Neuronal stem cell (in vitro differentiated cells): ENCODE measurements around the gene CMBL.

ENCODE experiments used
- DNase-seq: peaks from one replicate; pipeline ENCODE4 v3.0.0-alpha.2; 2013; ENCODE audit warnings: low spot score
- H2AFZ ChIP-seq: one replicate; pipeline ENCODE4 v1.6.1; 2013; ENCODE audit warnings: mild to moderate bottlenecking, low read length, inconsistent platforms
- H2AK5ac ChIP-seq: 2 replicates; pipeline ENCODE4 v1.6.1; 2013; ENCODE audit warnings: low read depth, mild to moderate bottlenecking, inconsistent platforms, low read length, moderate library complexity, mixed read lengths
- H2BK120ac ChIP-seq: 2 replicates; pipeline ENCODE4 v1.6.1; 2013; ENCODE audit warnings: low read depth, mild to moderate bottlenecking, inconsistent platforms, low read length, moderate library complexity, mixed read lengths
- H2BK12ac ChIP-seq: one replicate; pipeline ENCODE4 v1.6.1; 2013; ENCODE audit warnings: low read length, inconsistent platforms
- H2BK15ac ChIP-seq: 2 replicates; pipeline ENCODE4 v1.6.1; 2013; ENCODE audit warnings: mild to moderate bottlenecking, low read length, inconsistent platforms, mixed read lengths
- H2BK5ac ChIP-seq: one replicate; pipeline ENCODE4 v1.6.1; 2013; ENCODE audit warnings: inconsistent platforms, mild to moderate bottlenecking, low read length, moderate library complexity
- H3K14ac ChIP-seq: one replicate; pipeline ENCODE4 v1.6.1; 2013; ENCODE audit warnings: low read length, inconsistent platforms
- H3K18ac ChIP-seq: 2 replicates; pipeline ENCODE4 v1.6.1; 2013; ENCODE audit warnings: low read length, inconsistent platforms
- H3K23ac ChIP-seq: 2 replicates; pipeline ENCODE4 v1.6.1; 2013; ENCODE audit warnings: low read depth, mild to moderate bottlenecking, mixed read lengths, low read length, inconsistent platforms; ENCODE audit not compliant: poor library complexity
- H3K27ac ChIP-seq: replicated peaks from 3 replicates; pipeline ENCODE4 v1.5.1; 2013; ENCODE audit warnings: low read length, inconsistent platforms
- H3K27me3 ChIP-seq, 3 experiments: 2 replicates each; pipeline ENCODE4 v1.6.1; 2013; ENCODE audit warnings: low read length in 3 of 3, mild to moderate bottlenecking in 2 of 3, inconsistent platforms in 1 of 3, low read depth in 1 of 3, mixed read lengths in 1 of 3, moderate library complexity in 1 of 3; ENCODE audit not compliant: control insufficient read depth in 3 of 3, insufficient read depth in 3 of 3
- H3K36me3 ChIP-seq, 2 donors: replicated peaks in 1 of 2; 2 replicates each; pipeline ENCODE4 v1.6.1; 2013; ENCODE audit warnings: low read length in 2 of 2; ENCODE audit not compliant: control insufficient read depth in 2 of 2, insufficient read depth in 2 of 2
- H3K4ac ChIP-seq: 2 replicates; pipeline ENCODE4 v1.6.1; 2013; ENCODE audit warnings: inconsistent platforms, mild to moderate bottlenecking, low read length, moderate library complexity
- H3K4me1 ChIP-seq, 2 donors: 1 replicate in 1 of 2; 2 replicates in 1 of 2; pipeline ENCODE4 v1.6.1; 2013; ENCODE audit warnings: low read length in 2 of 2, low read depth in 1 of 2; ENCODE audit not compliant: control insufficient read depth in 2 of 2, insufficient read depth in 1 of 2
- H3K4me2 ChIP-seq: one replicate; pipeline ENCODE4 v1.6.1; 2013; ENCODE audit warnings: mild to moderate bottlenecking, low read length, inconsistent platforms; ENCODE audit not compliant: insufficient read depth, poor library complexity, severe bottlenecking
- H3K4me3 ChIP-seq, 2 donors: 2 replicates each; pipeline ENCODE4 v1.5.1; 2013; ENCODE audit warnings: low read length in 2 of 2, mild to moderate bottlenecking in 2 of 2, inconsistent platforms in 1 of 2, moderate library complexity in 1 of 2
- H3K79me1 ChIP-seq: one replicate; pipeline ENCODE4 v1.6.1; 2013; ENCODE audit warnings: low read depth, mild to moderate bottlenecking, inconsistent platforms, low read length, moderate library complexity
- H3K9ac ChIP-seq: one replicate; pipeline ENCODE4 v1.6.1; 2013; ENCODE audit warnings: mild to moderate bottlenecking, low read depth, low read length, inconsistent platforms; ENCODE audit not compliant: poor library complexity
- H3K9me3 ChIP-seq, 2 donors: replicated peaks in 1 of 2; 2 replicates each; pipeline versions ENCODE3 to v1.6.1; 2013; ENCODE audit warnings: low read length in 2 of 2, mild to moderate bottlenecking in 2 of 2, inconsistent platforms in 1 of 2, low read depth in 1 of 2, mixed read lengths in 1 of 2, moderate library complexity in 1 of 2; ENCODE audit not compliant: control insufficient read depth in 2 of 2, insufficient read depth in 1 of 2
- H4K8ac ChIP-seq: one replicate; pipeline ENCODE4 v1.6.1; 2013; ENCODE audit warnings: low read depth, mild to moderate bottlenecking, inconsistent platforms, low read length, moderate library complexity
- H4K91ac ChIP-seq: one replicate; pipeline ENCODE4 v1.6.1; 2013; ENCODE audit warnings: low read length, low read depth, mild to moderate bottlenecking, inconsistent platforms; ENCODE audit not compliant: poor library complexity
- WGBS, 2 donors: extraction: QIAGEN DNeasy Blood & Tissue Kit; methylation state at CpG; one replicate each; pipeline ENCODE4 v1.1.7; 2013; ENCODE audit warnings: missing lambda C conversion rate in 2 of 2, mixed read lengths in 1 of 2; ENCODE audit not compliant: insufficient read length in 2 of 2, insufficient replicate concordance in 1 of 2; ENCODE audit errors: extremely low coverage in 2 of 2; 5-methylcytosine and 5-hydroxymethylcytosine counted together

CMBL gene

GRCh38 chr5:10337107-10337506 lies 29.4 kb upstream of the CMBL start:
- H3K9ac ChIP-seq: no peak overlapping the region
- no peak overlapping the region for H3K14ac ChIP-seq
- H3K4ac ChIP-seq: no peak overlapping the region
- no peak overlapping the region for H3K18ac ChIP-seq
- H3K27ac ChIP-seq: no peak overlapping the region
- no peak overlapping the region for H3K4me3 ChIP-seq
- no peak overlapping the region for H4K91ac ChIP-seq
- no peak overlapping the region for H2AFZ ChIP-seq
- no peaks in the 10 kb centered on the region for H3K36me3 ChIP-seq
- DNase-seq: no peak
- WGBS, 2 donors: no CpG with 5 or more reads among the region's 4 CpGs
- H3K9me3 ChIP-seq: peaks cover 0 to 2% of the 10 kb centered on the region in 2 donors
- H3K23ac ChIP-seq: no peak overlapping the region
- H2BK15ac ChIP-seq: no peak overlapping the region
- H3K27me3 ChIP-seq: peaks cover 0 to 22% (median 7%) of the 10 kb centered on the region in 3 experiments
- no peak overlapping the region for H2AK5ac ChIP-seq
- H2BK12ac ChIP-seq: no peak overlapping the region
- H2BK120ac ChIP-seq: no peak overlapping the region
- H3K79me1 ChIP-seq: no peaks in the 10 kb centered on the region
- no peak overlapping the region for H3K4me2 ChIP-seq
- peaks cover 15% of the 10 kb centered on the region in 2 donors for H3K4me1 ChIP-seq
- H4K8ac ChIP-seq: no peak overlapping the region
- H2BK5ac ChIP-seq: no peak overlapping the region

- no CpG with 5 or more reads among the region's 14 CpGs for WGBS, 2 donors
- peak overlapping the region; percentile 75 for H2AFZ ChIP-seq
- H3K4ac ChIP-seq: no peak overlapping the region
- no peak overlapping the region for H4K8ac ChIP-seq
- no peak overlapping the region for H3K4me3 ChIP-seq
- no peak overlapping the region for H2BK12ac ChIP-seq
- H3K27me3 ChIP-seq: peaks cover 0 to 32% (median 7%) of the 10 kb centered on the region in 3 experiments
- H3K36me3 ChIP-seq: no peaks in the 10 kb centered on the region
- H2BK15ac ChIP-seq: no peak overlapping the region
- H4K91ac ChIP-seq: no peak overlapping the region
- H2BK120ac ChIP-seq: no peak overlapping the region
- H3K18ac ChIP-seq: no peak overlapping the region
- no peak for DNase-seq
- H3K27ac ChIP-seq: no peak overlapping the region
- no peak overlapping the region for H3K9ac ChIP-seq
- peaks cover 15% of the 10 kb centered on the region in 2 donors for H3K4me1 ChIP-seq
- no peak overlapping the region for H2BK5ac ChIP-seq
- H3K23ac ChIP-seq: no peak overlapping the region
- no peaks in the 10 kb centered on the region for H3K79me1 ChIP-seq
- H2AK5ac ChIP-seq: no peak overlapping the region
- H3K4me2 ChIP-seq: no peak overlapping the region
- H3K14ac ChIP-seq: no peak overlapping the region
- peaks cover 0 to 2% of the 10 kb centered on the region in 2 donors for H3K9me3 ChIP-seq
Measured at GRCh38 chr5:10335711-10336470, 28.2 kb upstream of the CMBL start.

GRCh38 chr5:10334831-10335230 lies 27.1 kb upstream of the CMBL start:
- Histone ChIP-seq H2BK12ac (no peak overlapping the region), H2BK5ac (no peak overlapping the region), H3K4me2 (no peak overlapping the region), H3K14ac (no peak overlapping the region), H3K36me3 (no peaks in the 10 kb centered on the region), H3K4me3 (no peak overlapping the region), H2AFZ (no peak overlapping the region), H3K4ac (no peak overlapping the region), H3K27me3 (peaks cover 0 to 39% (median 7%) of the 10 kb centered on the region in 3 experiments), H3K9me3 (peaks cover 0 to 2% of the 10 kb centered on the region in 2 donors), H2BK15ac (no peak overlapping the region), H4K91ac (no peak overlapping the region), H4K8ac (no peak overlapping the region), H2AK5ac (no peak overlapping the region), H3K18ac (no peak overlapping the region), H3K4me1 (peaks cover 11 to 12% of the 10 kb centered on the region in 2 donors), H3K27ac (no peak overlapping the region), H3K23ac (no peak overlapping the region), H3K79me1 (no peaks in the 10 kb centered on the region), H3K9ac (no peak overlapping the region), H2BK120ac (no peak overlapping the region)
- no CpG with 5 or more reads among the region's 5 CpGs for WGBS, 2 donors
- DNase-seq: no peak

- Histone ChIP-seq H3K4me3 (peak overlapping the region in 1 of 2 donors; percentile 82), H3K18ac (peak overlapping the region; percentile 90)
Measured at GRCh38 chr5:10333154-10334006, 25.7 kb upstream of the CMBL start.

More at GRCh38 chr5:10333154-10334006, 25.7 kb upstream of the CMBL start:
- peaks cover 3% of the 10 kb centered on the region in 2 donors for H3K4me1 ChIP-seq
- H2BK15ac ChIP-seq: no peak overlapping the region
- H2AFZ ChIP-seq: peak overlapping the region; percentile 42
- no peak overlapping the region for H2AK5ac ChIP-seq
- H2BK120ac ChIP-seq: no peak overlapping the region
- H4K8ac ChIP-seq: no peak overlapping the region
- H3K4ac ChIP-seq: no peak overlapping the region
- peaks cover 0 to 2% of the 10 kb centered on the region in 2 donors for H3K9me3 ChIP-seq
- no peaks in the 10 kb centered on the region for H3K36me3 ChIP-seq
- H4K91ac ChIP-seq: no peak overlapping the region
- no peak overlapping the region for H3K27ac ChIP-seq
- WGBS, 2 donors: no CpG with 5 or more reads among the region's 81 CpGs
- peak overlapping the region; percentile 36 for H3K23ac ChIP-seq
- DNase-seq: no peak
- H3K4me2 ChIP-seq: peak overlapping the region; percentile 97
- no peaks in the 10 kb centered on the region for H3K79me1 ChIP-seq
- no peak overlapping the region for H2BK5ac ChIP-seq
- peak overlapping the region; percentile 26 for H3K14ac ChIP-seq
- peak overlapping the region; percentile 80 for H3K9ac ChIP-seq
- no peak overlapping the region for H2BK12ac ChIP-seq
- H3K27me3 ChIP-seq: peaks cover 0 to 39% (median 7%) of the 10 kb centered on the region in 3 experiments
